ENCODE results near the gene GSDME.

DNA sequence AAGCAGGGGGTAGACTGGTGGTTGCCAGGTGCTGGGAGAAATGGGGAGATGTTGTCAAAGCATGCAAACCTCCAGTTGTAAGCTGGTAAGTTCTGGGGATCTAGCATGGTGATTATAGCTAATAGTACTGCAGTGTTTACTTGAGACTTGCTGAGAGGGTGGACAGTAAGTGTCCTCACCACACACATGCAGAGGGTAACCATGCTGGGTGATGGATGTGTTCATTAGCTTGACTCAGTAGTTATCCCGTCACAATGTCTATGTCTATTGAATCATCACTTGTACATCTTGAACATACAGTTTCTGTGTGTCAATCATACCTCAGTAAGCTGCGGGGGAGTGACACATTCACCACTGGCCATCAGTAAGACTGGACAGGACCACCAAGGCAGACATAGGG is 42.1 kb downstream of the GSDME start:
- TF ChIP-seq, protein P1, sequence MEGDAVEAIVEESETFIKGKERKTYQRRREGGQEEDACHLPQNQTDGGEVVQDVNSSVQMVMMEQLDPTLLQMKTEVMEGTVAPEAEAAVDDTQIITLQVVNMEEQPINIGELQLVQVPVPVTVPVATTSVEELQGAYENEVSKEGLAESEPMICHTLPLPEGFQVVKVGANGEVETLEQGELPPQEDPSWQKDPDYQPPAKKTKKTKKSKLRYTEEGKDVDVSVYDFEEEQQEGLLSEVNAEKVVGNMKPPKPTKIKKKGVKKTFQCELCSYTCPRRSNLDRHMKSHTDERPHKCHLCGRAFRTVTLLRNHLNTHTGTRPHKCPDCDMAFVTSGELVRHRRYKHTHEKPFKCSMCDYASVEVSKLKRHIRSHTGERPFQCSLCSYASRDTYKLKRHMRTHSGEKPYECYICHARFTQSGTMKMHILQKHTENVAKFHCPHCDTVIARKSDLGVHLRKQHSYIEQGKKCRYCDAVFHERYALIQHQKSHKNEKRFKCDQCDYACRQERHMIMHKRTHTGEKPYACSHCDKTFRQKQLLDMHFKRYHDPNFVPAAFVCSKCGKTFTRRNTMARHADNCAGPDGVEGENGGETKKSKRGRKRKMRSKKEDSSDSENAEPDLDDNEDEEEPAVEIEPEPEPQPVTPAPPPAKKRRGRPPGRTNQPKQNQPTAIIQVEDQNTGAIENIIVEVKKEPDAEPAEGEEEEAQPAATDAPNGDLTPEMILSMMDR (IDR thresholded peaks at IDR 0.05): no peak
- TF ChIP-seq POLR2A (IDR thresholded peaks at IDR 0.05): no peak
